ENCODE results near the gene NNT. TPM values are rescaled to one million over a fixed set of nuclear protein-coding genes. Genes with fewer than 3 reads are reported as not detected.

The NNT gene
- total and polyA plus RNA-seq, 2 donors from 2014 or later: 56.4 to 101 TPM

- no peaks in the 10 kb centered on the region for H3K27me3 ChIP-seq (ENCODE audit: control insufficient read depth, insufficient read depth, low read length)
- no peak for DNase-seq
- H3K4me3 ChIP-seq (ENCODE audit: low read length in 3 of 3): no peak overlapping the region
- no peak for FAIRE-seq
- peaks cover 0 to 10% (median 6%) of the 10 kb centered on the region in 3 donors for H3K4me1 ChIP-seq (ENCODE audit: control insufficient read depth in 2 of 3, insufficient read depth in 2 of 3, low read depth in 1 of 3, low read length in 3 of 3)
- intact Hi-C loops (cut with DNase I): no loop called here
- H3K27ac ChIP-seq (ENCODE audit: low read depth in 2 of 2, low read length in 2 of 2): no peak overlapping the region
- TF ChIP-seq, protein P1, sequence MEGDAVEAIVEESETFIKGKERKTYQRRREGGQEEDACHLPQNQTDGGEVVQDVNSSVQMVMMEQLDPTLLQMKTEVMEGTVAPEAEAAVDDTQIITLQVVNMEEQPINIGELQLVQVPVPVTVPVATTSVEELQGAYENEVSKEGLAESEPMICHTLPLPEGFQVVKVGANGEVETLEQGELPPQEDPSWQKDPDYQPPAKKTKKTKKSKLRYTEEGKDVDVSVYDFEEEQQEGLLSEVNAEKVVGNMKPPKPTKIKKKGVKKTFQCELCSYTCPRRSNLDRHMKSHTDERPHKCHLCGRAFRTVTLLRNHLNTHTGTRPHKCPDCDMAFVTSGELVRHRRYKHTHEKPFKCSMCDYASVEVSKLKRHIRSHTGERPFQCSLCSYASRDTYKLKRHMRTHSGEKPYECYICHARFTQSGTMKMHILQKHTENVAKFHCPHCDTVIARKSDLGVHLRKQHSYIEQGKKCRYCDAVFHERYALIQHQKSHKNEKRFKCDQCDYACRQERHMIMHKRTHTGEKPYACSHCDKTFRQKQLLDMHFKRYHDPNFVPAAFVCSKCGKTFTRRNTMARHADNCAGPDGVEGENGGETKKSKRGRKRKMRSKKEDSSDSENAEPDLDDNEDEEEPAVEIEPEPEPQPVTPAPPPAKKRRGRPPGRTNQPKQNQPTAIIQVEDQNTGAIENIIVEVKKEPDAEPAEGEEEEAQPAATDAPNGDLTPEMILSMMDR (IDR thresholded peaks at IDR 0.05; ENCODE audit: borderline replicate concordance, extremely low read depth, insufficient read depth): no peak
- H3K36me3 ChIP-seq (ENCODE audit: control insufficient read depth in 2 of 3, insufficient read depth in 3 of 3, low read length in 3 of 3): no peaks in the 10 kb centered on the region
- H3K9ac ChIP-seq (ENCODE audit: low read length in 3 of 3): no peak overlapping the region
- no peaks in the 10 kb centered on the region for H3K9me3 ChIP-seq (ENCODE audit: control insufficient read depth in 2 of 3, insufficient read depth in 1 of 3, low read length in 3 of 3)
These were observed 35.1 kb downstream of the NNT start for GRCh38 chr5:43638107-43638506.

DNA sequence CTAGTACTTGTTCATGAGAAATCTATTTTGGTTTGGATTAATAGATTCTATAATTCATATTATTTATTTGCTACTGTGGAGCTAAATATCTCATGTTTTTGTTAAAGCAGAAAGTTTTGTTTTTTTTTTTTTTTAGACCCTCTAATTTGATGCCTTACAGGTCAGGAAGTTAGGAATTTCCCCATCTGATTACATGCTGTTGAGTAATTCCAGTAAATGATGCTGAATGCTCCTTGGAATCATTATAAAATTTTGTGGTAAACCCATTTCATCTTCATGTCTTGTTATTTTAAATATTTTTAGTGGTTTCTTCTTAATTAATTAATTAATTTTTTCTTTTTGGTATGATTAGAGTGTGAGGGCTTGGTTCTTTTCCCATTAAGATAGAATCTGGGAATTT is 35.6 kb downstream of the NNT start:
- no peak overlapping the region for H3K9ac ChIP-seq (ENCODE audit: low read length in 3 of 3)
- no peak overlapping the region for H3K27ac ChIP-seq (ENCODE audit: low read depth in 2 of 2, low read length in 2 of 2)
- FAIRE-seq (no peak), DNase-seq (no peak)
- no peaks in the 10 kb centered on the region for H3K9me3 ChIP-seq (ENCODE audit: control insufficient read depth in 2 of 3, insufficient read depth in 1 of 3, low read length in 3 of 3)
- no peak overlapping the region for H3K4me3 ChIP-seq (ENCODE audit: low read length in 3 of 3)
- intact Hi-C loops (cut with DNase I): no loop called here
- peaks cover 0 to 10% (median 6%) of the 10 kb centered on the region in 3 donors for H3K4me1 ChIP-seq (ENCODE audit: control insufficient read depth in 2 of 3, insufficient read depth in 2 of 3, low read depth in 1 of 3, low read length in 3 of 3)
- TF ChIP-seq, protein P1 (IDR thresholded peaks at IDR 0.05; ENCODE audit: borderline replicate concordance, extremely low read depth, insufficient read depth): no peak
- no peaks in the 10 kb centered on the region for H3K36me3 ChIP-seq (ENCODE audit: control insufficient read depth in 2 of 3, insufficient read depth in 3 of 3, low read length in 3 of 3)
- H3K27me3 ChIP-seq (ENCODE audit: control insufficient read depth, insufficient read depth, low read length): no peaks in the 10 kb centered on the region

- Histone ChIP-seq H3K27ac (ENCODE audit: low read depth in 2 of 2, low read length in 2 of 2) (no peak overlapping the region), H3K9ac (ENCODE audit: low read length in 3 of 3) (no peak overlapping the region), H3K4me1 (ENCODE audit: control insufficient read depth in 2 of 3, insufficient read depth in 2 of 3, low read depth in 1 of 3, low read length in 3 of 3) (peaks cover 0 to 9% (median 6%) of the 10 kb centered on the region in 3 donors), H3K4me3 (ENCODE audit: low read length in 3 of 3) (no peak overlapping the region), H3K36me3 (ENCODE audit: control insufficient read depth in 2 of 3, insufficient read depth in 3 of 3, low read length in 3 of 3) (no peaks in the 10 kb centered on the region), H3K27me3 (ENCODE audit: control insufficient read depth, insufficient read depth, low read length) (no peaks in the 10 kb centered on the region), H3K9me3 (ENCODE audit: control insufficient read depth in 2 of 3, insufficient read depth in 1 of 3, low read length in 3 of 3) (no peaks in the 10 kb centered on the region)
- DNase-seq (no peak), FAIRE-seq (no peak)
- TF ChIP-seq, protein P1 (IDR thresholded peaks at IDR 0.05; ENCODE audit: borderline replicate concordance, extremely low read depth, insufficient read depth): no peak
- intact Hi-C loops (cut with DNase I): no loop called here
These were observed 36.6 kb downstream of the NNT start for GRCh38 chr5:43639566-43639965.

DNA sequence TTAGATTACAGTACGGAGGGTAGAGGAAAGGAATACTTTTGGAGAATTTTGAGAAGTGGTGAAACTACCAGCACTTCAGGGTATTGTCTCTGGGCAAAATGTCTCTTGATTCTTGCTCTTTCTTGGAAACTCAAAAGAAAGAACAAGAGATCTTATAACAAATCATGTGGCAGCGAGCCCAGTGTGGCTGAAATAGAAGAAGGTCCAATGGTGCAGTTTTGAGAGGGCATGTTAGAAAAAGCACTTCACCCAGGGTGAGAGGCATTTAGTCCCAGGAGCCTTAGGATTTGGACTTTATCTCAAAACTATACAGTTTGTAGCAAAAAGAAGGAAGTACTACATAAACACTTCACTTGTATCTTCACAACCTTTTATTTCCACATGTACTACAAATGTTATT is 39.4 kb downstream of the NNT start:
- intact Hi-C loops (cut with DNase I): no loop called here
- no peaks in the 10 kb centered on the region for H3K9me3 ChIP-seq (ENCODE audit: control insufficient read depth in 2 of 3, insufficient read depth in 1 of 3, low read length in 3 of 3)
- no peak for FAIRE-seq
- no peaks in the 10 kb centered on the region for H3K4me1 ChIP-seq (ENCODE audit: control insufficient read depth in 2 of 3, insufficient read depth in 2 of 3, low read depth in 1 of 3, low read length in 3 of 3)
- no peak overlapping the region for H3K27ac ChIP-seq (ENCODE audit: low read depth in 2 of 2, low read length in 2 of 2)
- H3K27me3 ChIP-seq (ENCODE audit: control insufficient read depth, insufficient read depth, low read length): no peaks in the 10 kb centered on the region
- peaks cover 0 to 2% (median 0%) of the 10 kb centered on the region in 3 donors for H3K36me3 ChIP-seq (ENCODE audit: control insufficient read depth in 2 of 3, insufficient read depth in 3 of 3, low read length in 3 of 3)
- no peak overlapping the region for H3K9ac ChIP-seq (ENCODE audit: low read length in 3 of 3)
- no peak for DNase-seq
- no peak overlapping the region for H3K4me3 ChIP-seq (ENCODE audit: low read length in 3 of 3)
- TF ChIP-seq, protein P1 (IDR thresholded peaks at IDR 0.05; ENCODE audit: borderline replicate concordance, extremely low read depth, insufficient read depth): no peak

All from kidney (tissue), 14 donors.